PC-3 (cell line): ENCODE data around the gene PDIA6.

Source experiments
- EZH2phosphoT487 ChIP-seq: fragments of 300-600 bp; sonication (generic); IDR thresholded peaks from 2 replicates; pipeline ENCODE4 v1.6.1; 2018; ENCODE audit warnings: mild to moderate bottlenecking, antibody characterized with exemption, low read length, borderline replicate concordance
- TF ChIP-seq, protein P1 (sequence below): fragments of 300-600 bp; sonication (generic); conservative IDR thresholded peaks from 2 replicates; pipeline ENCODE4 v1.5.1; 2017; ENCODE audit warnings: antibody characterized with exemption, low read depth, mild to moderate bottlenecking, low read length

DNA sequence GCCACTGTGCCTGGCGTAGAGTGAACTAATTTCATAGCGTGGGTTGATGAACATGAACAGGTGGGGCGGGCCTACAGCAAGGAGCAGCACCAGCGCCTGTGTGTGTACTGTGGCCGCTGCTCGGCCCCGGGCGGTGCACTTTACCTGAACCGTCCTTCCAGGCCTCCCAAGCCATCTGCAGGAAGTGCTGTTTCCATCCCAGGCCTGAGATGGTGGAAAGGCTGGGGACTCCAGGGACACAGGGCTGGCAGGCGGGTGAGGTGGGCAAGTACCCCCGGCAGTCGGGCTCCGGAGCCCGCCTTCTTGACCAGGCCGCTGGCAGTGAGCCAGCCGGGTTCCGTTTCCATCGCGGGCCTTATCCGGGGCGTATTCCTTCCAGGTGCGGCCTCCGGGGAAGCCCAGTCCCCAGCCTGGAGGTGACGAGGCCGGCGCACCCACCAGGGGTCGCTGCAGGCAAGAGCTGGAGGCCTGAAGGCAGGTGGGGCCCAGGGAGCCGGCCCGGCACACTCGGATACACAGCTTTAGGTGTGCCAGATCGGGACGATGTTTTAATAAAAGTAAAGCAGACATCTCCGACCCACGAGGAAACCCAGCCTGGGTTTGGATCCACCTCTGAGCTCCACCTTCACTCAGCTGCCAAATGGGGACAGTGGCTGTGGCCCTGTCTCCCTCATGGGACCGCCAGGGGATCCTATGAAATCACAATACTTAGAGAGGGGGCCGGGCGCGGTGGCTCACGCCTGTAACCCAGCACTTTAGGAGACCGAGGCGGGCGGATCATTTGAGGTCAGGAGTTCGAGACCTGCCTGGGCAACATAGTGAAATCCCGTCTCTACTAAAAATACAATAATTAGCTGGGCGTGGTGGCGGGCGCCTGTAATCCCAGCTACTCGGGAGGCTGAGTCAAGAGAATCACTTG, 22.7 kb upstream of the PDIA6 start:
- TF ChIP-seq, protein P1, sequence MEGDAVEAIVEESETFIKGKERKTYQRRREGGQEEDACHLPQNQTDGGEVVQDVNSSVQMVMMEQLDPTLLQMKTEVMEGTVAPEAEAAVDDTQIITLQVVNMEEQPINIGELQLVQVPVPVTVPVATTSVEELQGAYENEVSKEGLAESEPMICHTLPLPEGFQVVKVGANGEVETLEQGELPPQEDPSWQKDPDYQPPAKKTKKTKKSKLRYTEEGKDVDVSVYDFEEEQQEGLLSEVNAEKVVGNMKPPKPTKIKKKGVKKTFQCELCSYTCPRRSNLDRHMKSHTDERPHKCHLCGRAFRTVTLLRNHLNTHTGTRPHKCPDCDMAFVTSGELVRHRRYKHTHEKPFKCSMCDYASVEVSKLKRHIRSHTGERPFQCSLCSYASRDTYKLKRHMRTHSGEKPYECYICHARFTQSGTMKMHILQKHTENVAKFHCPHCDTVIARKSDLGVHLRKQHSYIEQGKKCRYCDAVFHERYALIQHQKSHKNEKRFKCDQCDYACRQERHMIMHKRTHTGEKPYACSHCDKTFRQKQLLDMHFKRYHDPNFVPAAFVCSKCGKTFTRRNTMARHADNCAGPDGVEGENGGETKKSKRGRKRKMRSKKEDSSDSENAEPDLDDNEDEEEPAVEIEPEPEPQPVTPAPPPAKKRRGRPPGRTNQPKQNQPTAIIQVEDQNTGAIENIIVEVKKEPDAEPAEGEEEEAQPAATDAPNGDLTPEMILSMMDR, result peak; percentile 91
- TF ChIP-seq EZH2phosphoT487, result no peak
